Measurements from ENCODE around the gene MLF1. TPM values are rescaled to one million over a fixed set of nuclear protein-coding genes. Genes with fewer than 3 reads are reported as not detected.

Gene MLF1
- total RNA-seq, 1 experiment from 2014 or later: 11.9 TPM

- peaks cover 9% of the 10 kb centered on the region; the same call in 1 of the 2 replicates for H3K4me1 ChIP-seq (ENCODE audit: insufficient read depth, low read length)
- H3F3A ChIP-seq (ENCODE audit: low read length, unreplicated experiment): no peaks in the 10 kb centered on the region
- TSS peak; percentile 68 for BruUV-seq (replicated peaks)
- no peaks in the 10 kb centered on the region for H4K20me1 ChIP-seq (ENCODE audit: low read length)
- peak; percentile 90 for DNase-seq
- peak within 1 kb of the TSS; percentile 87 for H3K4me3 ChIP-seq (ENCODE audit: low read length)
- peak within 1 kb of the TSS; percentile 87 for H3K4me2 ChIP-seq (ENCODE audit: low read length)
- ChIA-PET POLR2A (ENCODE audit: unreplicated experiment) (interaction anchor here (1.2 kb wide), 1 partner anchor 74 kb away, joined by 3 read pairs; the partner anchor contains the start of gene MLF1), CTCF (interaction anchor here (0.6 to 1.2 kb wide), 10 partner anchors 15 to 250 kb away, joined by 3 to 11 read pairs (median 3); partner anchors contain the start of genes LXN and MLF1)
- ATAC-seq: peak; percentile 92
- peaks cover 25% of the 10 kb centered on the region for H3K36me3 ChIP-seq (ENCODE audit: low read depth, low read length)
- intact Hi-C loops (cut with micrococcal nuclease): loop anchor here (5.0 kb wide), 2 partner anchors 72 to 107 kb away; partner anchors contain the start of gene MLF1
- no peaks in the 10 kb centered on the region for H3K27me3 ChIP-seq (ENCODE audit: low read length)
- H2AFZ ChIP-seq (ENCODE audit: low read length): peak within 1 kb of the TSS; percentile 70
- peak; percentile 65 for TF ChIP-seq CTCF (conservative IDR thresholded peaks at IDR 0.05; ENCODE audit: low read depth, low read length)
- TF ChIP-seq EZH2 (IDR thresholded peaks at IDR 0.05; ENCODE audit: low read length, unreplicated experiment): no peak
- peak within 1 kb of the TSS; percentile 74 for H3K27ac ChIP-seq (ENCODE audit: low read length)
- H3K9me3 ChIP-seq (ENCODE audit: low read length): no peaks in the 10 kb centered on the region
- H3K79me2 ChIP-seq (ENCODE audit: low read length): peaks cover 43% of the 10 kb centered on the region
- peak within 1 kb of the TSS; percentile 91 for H3K9ac ChIP-seq (ENCODE audit: low read length)
- no peaks in the 10 kb centered on the region for H3K9me2 ChIP-seq (replicated peaks; ENCODE audit: low read length)
These were observed 73.4 kb downstream of the MLF1 start, which contains the start of gene GFM1 for GRCh38 chr3:158644345-158644908. GFM1 (plus strand) TSS chr3:158644527; CDS start chr3:158644635, 108 bp downstream.

- no peak overlapping the region for H3K4me3 ChIP-seq (ENCODE audit: low read length)
- POLR2A ChIA-PET (ENCODE audit: unreplicated experiment): no interaction called here
These were observed 78.8 kb downstream of the MLF1 start for GRCh38 chr3:158649791-158650190.

More at GRCh38 chr3:158649791-158650190, 78.8 kb downstream of the MLF1 start:
- peak; percentile 37 for DNase-seq
- Histone ChIP-seq H3K36me3 (ENCODE audit: low read depth, low read length) (peaks cover 63% of the 10 kb centered on the region), H3K4me2 (ENCODE audit: low read length) (no peak overlapping the region), H3K27me3 (ENCODE audit: low read length) (no peaks in the 10 kb centered on the region), H4K20me1 (ENCODE audit: low read length) (no peaks in the 10 kb centered on the region), H3K79me2 (ENCODE audit: low read length) (peaks cover 38% of the 10 kb centered on the region), H3F3A (ENCODE audit: low read length, unreplicated experiment) (no peaks in the 10 kb centered on the region), H3K9me2 (replicated peaks; ENCODE audit: low read length) (no peaks in the 10 kb centered on the region), H2AFZ (ENCODE audit: low read length) (no peak overlapping the region), H3K9ac (ENCODE audit: low read length) (no peak overlapping the region), H3K27ac (ENCODE audit: low read length) (no peak overlapping the region), H3K9me3 (ENCODE audit: low read length) (no peaks in the 10 kb centered on the region), H3K4me1 (ENCODE audit: insufficient read depth, low read length) (peaks cover 17% of the 10 kb centered on the region; the same call in 1 of the 2 replicates)
- CTCF ChIA-PET: no interaction called here
- ATAC-seq: peak; percentile 51; the same call in 1 of the 2 replicates
- TF ChIP-seq EZH2 (IDR thresholded peaks at IDR 0.05; ENCODE audit: low read length, unreplicated experiment) (no peak), CTCF (conservative IDR thresholded peaks at IDR 0.05; ENCODE audit: low read depth, low read length) (no peak), EZH2phosphoT487 (IDR thresholded peaks at IDR 0.05; ENCODE audit: borderline replicate concordance, low read length) (no peak)
- intact Hi-C loops (cut with micrococcal nuclease): no loop called here
- no TSS peak for BruUV-seq (replicated peaks)

All from PC-3 (cell line).